ENCODE results near the gene EZH2. TPM values are rescaled to one million over a fixed set of nuclear protein-coding genes. Genes with fewer than 3 reads are reported as not detected.

EZH2 gene
- 8.3 TPM for total RNA-seq

- DNase-seq (ENCODE audit: low read depth in 2 of 3, low spot score in 2 of 3): no peak
Measured at GRCh38 chr7:148884049-148884298, at the start of gene EZH2. EZH2 (minus strand) TSS chr7:148884291; CDS start chr7:148847298, 36,993 bp downstream.

DNA sequence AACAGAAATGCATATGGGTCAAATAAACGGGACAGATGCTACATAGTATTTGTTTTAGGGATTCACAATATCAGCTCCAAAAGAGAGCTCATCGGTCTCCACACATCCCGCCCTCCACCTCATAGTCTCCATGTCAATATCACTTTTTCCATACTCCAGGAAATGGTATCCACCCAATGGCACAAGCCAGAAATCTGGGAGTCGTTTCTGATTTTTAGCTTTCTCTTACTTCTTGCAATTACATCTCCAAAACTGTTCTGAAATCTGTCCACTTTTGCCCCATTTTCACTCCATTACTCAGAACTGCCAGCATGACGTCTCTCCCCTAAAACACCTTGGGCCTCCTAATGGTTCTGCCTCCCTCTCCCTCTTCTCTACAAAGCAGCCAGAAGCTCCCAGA, 47.4 kb upstream of the EZH2 start:
- no peak for DNase-seq (ENCODE audit: low read depth in 2 of 3, low spot score in 2 of 3)

DNA sequence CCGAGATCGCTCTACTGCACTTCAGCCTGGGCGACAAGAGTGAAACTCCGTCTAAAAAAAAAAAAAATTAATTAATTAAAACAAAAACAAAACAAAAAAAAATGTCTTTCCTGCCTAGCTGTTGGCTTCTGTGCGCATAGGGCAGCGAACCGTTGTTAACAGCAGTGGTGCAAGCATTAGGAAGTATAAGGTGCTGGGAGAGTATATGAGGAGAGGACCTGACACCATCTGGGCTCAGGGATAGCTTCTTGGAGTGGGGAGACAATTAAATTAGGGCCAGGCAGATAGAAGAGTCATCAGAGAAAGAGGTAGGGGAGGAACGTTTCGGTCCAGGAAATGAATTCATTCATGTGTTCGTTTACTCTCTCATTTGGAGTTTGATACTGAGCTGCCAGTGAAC, 46.2 kb upstream of the EZH2 start:
- no peak for DNase-seq (ENCODE audit: low read depth in 2 of 3, low spot score in 2 of 3)

- no peak for DNase-seq (ENCODE audit: low read depth in 2 of 3, low spot score in 2 of 3)
Measured at GRCh38 chr7:148929176-148929575, 45.1 kb upstream of the EZH2 start.

- no peak for DNase-seq (ENCODE audit: low read depth in 2 of 3, low spot score in 2 of 3)
Measured at GRCh38 chr7:148927123-148928045, 43.3 kb upstream of the EZH2 start.

GRCh38 chr7:148925836-148926235, 41.7 kb upstream of the EZH2 start:
- no peak for DNase-seq (ENCODE audit: low read depth in 2 of 3, low spot score in 2 of 3)

DNA sequence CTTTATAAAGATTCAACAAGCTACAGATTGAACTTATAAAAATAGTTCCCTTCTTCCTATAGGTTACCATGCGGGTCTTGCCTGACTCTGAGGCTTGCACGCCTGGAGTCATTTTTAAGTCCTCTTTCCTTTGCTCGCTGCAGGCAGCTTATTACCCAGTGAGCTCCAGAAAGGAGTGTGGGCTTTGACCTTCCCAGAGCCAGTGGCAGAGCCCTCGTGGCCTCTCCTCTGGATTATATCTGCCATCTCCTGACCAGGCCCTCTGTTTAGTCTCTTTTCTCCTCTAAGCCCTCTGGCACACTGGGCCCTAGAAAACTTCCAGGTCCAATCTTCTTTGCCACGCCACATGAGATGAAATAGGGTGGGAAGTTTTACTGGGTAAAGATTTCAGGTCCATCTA, 39.9 kb upstream of the EZH2 start:
- DNase-seq (ENCODE audit: low read depth in 2 of 3, low spot score in 2 of 3): no peak

DNA sequence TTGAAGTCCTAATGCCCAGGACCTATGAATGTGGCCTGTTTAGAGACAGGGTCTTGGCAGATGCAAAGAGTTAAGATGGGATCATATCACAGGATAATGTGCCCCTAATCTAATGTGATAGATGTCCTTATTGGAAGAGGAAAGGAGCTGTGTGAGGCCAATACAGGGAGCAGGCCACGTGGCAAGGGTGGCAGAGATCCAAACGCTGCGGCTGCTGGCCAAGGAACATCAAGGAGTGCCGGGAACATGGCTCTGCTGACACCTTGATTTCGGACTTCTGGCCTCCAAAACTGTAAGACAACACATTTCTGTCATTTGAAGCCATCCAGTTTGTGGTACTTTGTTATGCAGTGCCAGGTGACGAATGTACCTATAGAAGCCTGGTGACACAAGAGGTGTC, 37.7 kb upstream of the EZH2 start:
- DNase-seq (ENCODE audit: low read depth in 2 of 3, low spot score in 2 of 3): no peak

- no peak for DNase-seq (ENCODE audit: low read depth in 2 of 3, low spot score in 2 of 3)
Measured at GRCh38 chr7:148921189-148921588, 37.1 kb upstream of the EZH2 start.

- DNase-seq (ENCODE audit: low read depth in 2 of 3, low spot score in 2 of 3): no peak
Measured at GRCh38 chr7:148919859-148920258, 35.8 kb upstream of the EZH2 start.

DNA sequence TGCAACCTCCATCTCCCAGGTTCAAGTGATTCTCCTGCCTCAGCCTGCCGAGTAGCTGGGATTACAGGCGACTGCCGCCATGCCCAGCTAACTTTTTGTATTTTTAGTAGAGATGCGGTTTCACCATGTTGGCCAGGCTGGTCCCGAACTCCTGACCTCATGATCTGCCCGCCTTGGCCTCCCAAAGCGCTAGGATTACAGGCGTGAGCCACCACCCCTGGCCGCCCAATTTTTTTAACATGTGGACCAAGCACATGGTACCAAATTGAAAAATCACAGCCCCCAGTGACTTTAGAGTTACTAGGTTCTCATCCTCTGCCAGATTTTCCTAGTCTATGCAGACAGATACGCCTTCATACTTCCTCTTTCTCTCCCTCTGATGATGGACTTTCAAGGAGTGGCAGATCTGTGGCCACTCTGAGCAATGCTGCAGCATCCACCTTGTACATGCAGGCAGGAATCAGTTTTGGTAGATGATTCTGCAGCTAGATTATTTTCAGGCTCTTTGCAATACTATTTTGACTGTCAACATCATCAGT, 34.0 kb upstream of the EZH2 start:
- DNase-seq (ENCODE audit: low read depth in 2 of 3, low spot score in 2 of 3): no peak

GRCh38 chr7:148916186-148916585, 32.1 kb upstream of the EZH2 start:
- no peak for DNase-seq (ENCODE audit: low read depth in 2 of 3, low spot score in 2 of 3)

GRCh38 chr7:148915211-148915610, 31.1 kb upstream of the EZH2 start:
- DNase-seq (ENCODE audit: low read depth in 2 of 3, low spot score in 2 of 3): no peak

DNA sequence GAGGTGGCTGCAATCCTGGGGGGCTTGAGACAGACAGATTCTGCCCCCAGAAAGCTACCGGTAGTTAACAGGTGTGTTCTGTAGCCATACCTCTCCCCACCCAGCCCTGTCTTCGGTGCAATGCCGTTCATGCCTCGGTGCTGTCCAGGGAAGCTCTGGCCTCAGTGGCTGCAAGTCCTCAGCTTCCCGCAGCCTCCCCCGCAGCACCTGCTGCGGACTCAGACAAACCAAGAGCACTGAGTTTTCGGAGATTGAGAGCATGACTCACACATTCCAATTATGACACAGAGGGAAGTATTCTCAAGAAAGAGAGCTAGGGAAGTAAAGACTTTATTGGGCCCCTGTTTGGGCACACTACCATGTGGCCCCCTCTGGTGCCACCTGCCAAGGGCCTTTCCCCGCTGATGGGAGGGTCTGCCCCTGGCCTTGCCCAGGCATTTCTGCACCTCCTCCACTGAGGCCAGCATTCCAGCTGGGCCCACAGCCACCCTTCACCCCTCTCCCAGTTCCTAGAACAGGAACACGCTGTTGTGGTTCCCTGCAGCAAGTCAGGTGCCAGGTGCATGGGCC, 30.2 kb upstream of the EZH2 start:
- no peak for DNase-seq (ENCODE audit: low read depth in 2 of 3, low spot score in 2 of 3)

DNA sequence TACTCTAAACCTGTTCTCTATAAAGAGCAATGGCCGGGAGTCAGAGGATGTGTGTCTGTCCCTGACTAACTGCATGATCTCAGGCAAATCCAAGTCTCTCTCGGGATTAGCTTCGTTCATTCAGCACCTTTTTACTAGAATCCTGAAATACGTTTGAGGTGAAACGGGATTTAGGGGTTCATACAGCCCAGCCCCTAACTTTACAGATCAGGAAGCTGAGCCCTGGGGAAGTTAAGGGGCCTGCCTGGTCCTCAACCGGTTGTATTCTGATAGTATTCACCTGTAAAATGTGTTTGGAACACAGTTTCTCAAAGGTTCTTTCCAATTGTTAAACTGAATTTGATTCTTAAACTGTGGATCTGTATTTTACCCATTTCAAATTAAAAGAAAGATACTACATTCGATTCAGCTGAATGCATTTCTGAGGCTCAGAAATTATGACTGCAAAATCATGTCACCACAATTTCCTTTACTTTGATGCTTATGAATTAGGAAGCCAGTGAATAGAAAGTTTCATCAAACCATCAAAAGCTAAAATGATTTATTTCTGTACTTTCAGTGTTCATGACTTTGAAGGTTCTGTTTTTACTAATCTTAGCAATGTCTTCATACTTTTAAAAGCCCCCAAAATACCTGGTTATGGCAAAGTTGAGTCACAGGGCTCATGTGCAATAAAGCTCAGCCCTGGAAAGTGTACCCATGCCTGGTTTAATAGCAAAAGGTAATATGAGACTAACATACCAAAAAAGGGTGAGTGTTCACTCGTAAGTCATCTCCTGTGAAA, 28.9 kb upstream of the EZH2 start:
- no peak for DNase-seq (ENCODE audit: low read depth in 2 of 3, low spot score in 2 of 3)

- DNase-seq (ENCODE audit: low read depth in 2 of 3, low spot score in 2 of 3): no peak
Measured at GRCh38 chr7:148912151-148912550, 28.1 kb upstream of the EZH2 start.

- DNase-seq (ENCODE audit: low read depth in 2 of 3, low spot score in 2 of 3): no peak
Measured at GRCh38 chr7:148911626-148912025, 27.5 kb upstream of the EZH2 start.

- no peak for DNase-seq (ENCODE audit: low read depth in 2 of 3, low spot score in 2 of 3)
Measured at GRCh38 chr7:148909568-148909967, 25.5 kb upstream of the EZH2 start.

DNA sequence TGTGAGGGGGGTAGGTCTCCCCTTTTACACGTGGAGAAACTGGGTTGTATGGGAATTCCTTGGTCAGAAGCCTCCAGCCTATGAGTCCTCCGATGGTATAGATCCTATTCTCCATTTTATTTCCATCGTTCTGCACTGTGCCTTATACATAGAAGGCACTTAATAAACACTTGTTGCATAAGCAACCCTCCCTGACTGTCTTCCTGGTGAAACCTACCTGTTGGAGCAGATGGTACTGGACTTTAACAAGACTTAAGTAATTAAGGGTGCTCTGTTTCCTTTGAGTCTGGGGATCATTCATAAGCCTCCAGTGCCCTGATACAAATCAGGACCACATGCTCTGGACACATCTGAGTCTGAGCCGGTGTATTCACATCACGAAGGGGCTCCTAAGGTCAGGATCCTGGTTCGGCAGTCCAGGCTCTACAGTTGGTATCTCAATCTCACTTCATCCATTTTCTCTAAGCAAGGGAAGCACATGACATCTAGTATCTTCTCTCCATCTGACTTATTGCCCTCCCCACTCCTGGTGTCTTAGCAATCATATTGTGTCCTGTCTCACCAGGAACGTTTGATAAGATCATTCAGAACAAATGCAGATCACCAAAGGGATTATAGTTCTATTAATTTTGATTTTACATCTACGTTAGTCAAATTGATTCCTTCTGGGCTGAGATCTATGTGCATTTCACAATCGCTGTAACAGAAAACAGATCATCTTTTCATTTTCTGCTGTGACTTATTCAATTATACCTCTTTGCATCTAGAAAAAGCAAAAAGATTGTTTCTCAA, 22.8 kb upstream of the EZH2 start:
- DNase-seq (ENCODE audit: low read depth in 2 of 3, low spot score in 2 of 3): no peak

GRCh38 chr7:148905093-148905666, 21.1 kb upstream of the EZH2 start:
- DNase-seq (ENCODE audit: low read depth in 2 of 3, low spot score in 2 of 3): no peak
